ENCODE results near the gene TOR4A. TPM values are rescaled to one million over a fixed set of nuclear protein-coding genes. Genes with fewer than 3 reads are reported as not detected.
A peak's percentile ranks its signal among the peaks of the same experiment; 100 is the strongest.

TOR4A gene
- total RNA-seq, 1 donor from 2014 or later, result 1.5 TPM

GRCh38 chr9:137319739-137320551 is 42.4 kb downstream of the TOR4A start:
- Mint-ChIP-seq H3K4me3 (ENCODE audit: unreplicated experiment) (no peak overlapping the region), H3K4me1 (ENCODE audit: low read depth, unreplicated experiment) (peaks cover 4% of the 10 kb centered on the region), H3K9me3 (ENCODE audit: unreplicated experiment) (peaks cover 4% of the 10 kb centered on the region), H3K27me3 (ENCODE audit: unreplicated experiment) (peaks cover 3% of the 10 kb centered on the region), H3K27ac (ENCODE audit: unreplicated experiment) (no peak overlapping the region), H3K36me3 (ENCODE audit: unreplicated experiment) (no peaks in the 10 kb centered on the region)
- TF ChIP-seq CTCF (IDR thresholded peaks at IDR 0.05; ENCODE audit: partially characterized antibody, unreplicated experiment), result no peak
- peak; percentile 24 for DNase-seq

- Mint-ChIP-seq H3K27ac (ENCODE audit: unreplicated experiment) (peak overlapping the region; percentile 73), H3K4me1 (ENCODE audit: low read depth, unreplicated experiment) (peaks cover 4% of the 10 kb centered on the region), H3K36me3 (ENCODE audit: unreplicated experiment) (no peaks in the 10 kb centered on the region), H3K27me3 (ENCODE audit: unreplicated experiment) (peaks cover 3% of the 10 kb centered on the region), H3K4me3 (ENCODE audit: unreplicated experiment) (no peak overlapping the region), H3K9me3 (ENCODE audit: unreplicated experiment) (peaks cover 4% of the 10 kb centered on the region)
- TF ChIP-seq CTCF (IDR thresholded peaks at IDR 0.05; ENCODE audit: partially characterized antibody, unreplicated experiment), result no peak
- peak; percentile 61 for DNase-seq
Observed at GRCh38 chr9:137320555-137321384, 43.2 kb downstream of the TOR4A start.

GRCh38 chr9:137321726-137322361 is 44.3 kb downstream of the TOR4A start:
- no peak for DNase-seq
- Mint-ChIP-seq H3K4me3 (ENCODE audit: unreplicated experiment) (no peak overlapping the region), H3K36me3 (ENCODE audit: unreplicated experiment) (peaks cover 10% of the 10 kb centered on the region), H3K4me1 (ENCODE audit: low read depth, unreplicated experiment) (peaks cover 4% of the 10 kb centered on the region), H3K27ac (ENCODE audit: unreplicated experiment) (no peak overlapping the region), H3K9me3 (ENCODE audit: unreplicated experiment) (peaks cover 8% of the 10 kb centered on the region), H3K27me3 (ENCODE audit: unreplicated experiment) (peaks cover 3% of the 10 kb centered on the region)
- TF ChIP-seq CTCF (IDR thresholded peaks at IDR 0.05; ENCODE audit: partially characterized antibody, unreplicated experiment), result no peak

GRCh38 chr9:137323531-137324331 is 46.2 kb downstream of the TOR4A start:
- TF ChIP-seq CTCF (IDR thresholded peaks at IDR 0.05; ENCODE audit: partially characterized antibody, unreplicated experiment), result no peak
- H3K9me3 Mint-ChIP-seq (ENCODE audit: unreplicated experiment), result peaks cover 9% of the 10 kb centered on the region
- no peak overlapping the region for H3K27ac Mint-ChIP-seq (ENCODE audit: unreplicated experiment)
- H3K36me3 Mint-ChIP-seq (ENCODE audit: unreplicated experiment), result peaks cover 10% of the 10 kb centered on the region
- peaks cover 4% of the 10 kb centered on the region for H3K4me1 Mint-ChIP-seq (ENCODE audit: low read depth, unreplicated experiment)
- no peak overlapping the region for H3K4me3 Mint-ChIP-seq (ENCODE audit: unreplicated experiment)
- DNase-seq, result no peak
- H3K27me3 Mint-ChIP-seq (ENCODE audit: unreplicated experiment), result peaks cover 3% of the 10 kb centered on the region

Data from glutamatergic neuron (in vitro differentiated cells).